GM12801 (cell line): Measurements from ENCODE around the gene OR4D9.

Experiments
- TF ChIP-seq, protein P1 (sequence below): IDR thresholded peaks from one replicate; pipeline ENCODE4 v1.5.1; 2011; ENCODE audit warnings: control low read depth; ENCODE audit not compliant: insufficient read length; ENCODE audit errors: extremely low read depth

The OR4D9 gene

DNA sequence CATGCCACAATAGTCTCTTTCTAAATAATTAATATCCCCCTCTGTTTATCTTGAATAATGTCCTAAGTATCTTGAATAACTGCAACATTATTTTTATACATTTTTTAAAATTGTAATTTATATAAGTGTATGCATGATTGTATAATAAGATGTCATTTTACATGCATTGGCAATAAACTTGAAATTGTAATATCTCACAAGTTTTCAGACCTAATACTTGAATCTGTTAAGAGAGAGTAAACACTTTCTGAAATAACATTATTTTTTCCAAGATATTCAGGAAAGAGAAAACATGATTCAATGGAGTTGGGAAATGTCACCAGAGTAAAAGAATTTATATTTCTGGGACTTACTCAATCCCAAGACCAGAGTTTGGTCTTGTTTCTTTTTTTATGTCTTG lies 8.1 kb upstream of the OR4D9 start, which contains the start of gene OR4D11:
OR4D11 (plus strand) TSS at position 301 of the 400 bp plus-strand sequence; CDS start at position 301, 0 bp downstream.
- TF ChIP-seq, protein P1, sequence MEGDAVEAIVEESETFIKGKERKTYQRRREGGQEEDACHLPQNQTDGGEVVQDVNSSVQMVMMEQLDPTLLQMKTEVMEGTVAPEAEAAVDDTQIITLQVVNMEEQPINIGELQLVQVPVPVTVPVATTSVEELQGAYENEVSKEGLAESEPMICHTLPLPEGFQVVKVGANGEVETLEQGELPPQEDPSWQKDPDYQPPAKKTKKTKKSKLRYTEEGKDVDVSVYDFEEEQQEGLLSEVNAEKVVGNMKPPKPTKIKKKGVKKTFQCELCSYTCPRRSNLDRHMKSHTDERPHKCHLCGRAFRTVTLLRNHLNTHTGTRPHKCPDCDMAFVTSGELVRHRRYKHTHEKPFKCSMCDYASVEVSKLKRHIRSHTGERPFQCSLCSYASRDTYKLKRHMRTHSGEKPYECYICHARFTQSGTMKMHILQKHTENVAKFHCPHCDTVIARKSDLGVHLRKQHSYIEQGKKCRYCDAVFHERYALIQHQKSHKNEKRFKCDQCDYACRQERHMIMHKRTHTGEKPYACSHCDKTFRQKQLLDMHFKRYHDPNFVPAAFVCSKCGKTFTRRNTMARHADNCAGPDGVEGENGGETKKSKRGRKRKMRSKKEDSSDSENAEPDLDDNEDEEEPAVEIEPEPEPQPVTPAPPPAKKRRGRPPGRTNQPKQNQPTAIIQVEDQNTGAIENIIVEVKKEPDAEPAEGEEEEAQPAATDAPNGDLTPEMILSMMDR, result no peak

DNA sequence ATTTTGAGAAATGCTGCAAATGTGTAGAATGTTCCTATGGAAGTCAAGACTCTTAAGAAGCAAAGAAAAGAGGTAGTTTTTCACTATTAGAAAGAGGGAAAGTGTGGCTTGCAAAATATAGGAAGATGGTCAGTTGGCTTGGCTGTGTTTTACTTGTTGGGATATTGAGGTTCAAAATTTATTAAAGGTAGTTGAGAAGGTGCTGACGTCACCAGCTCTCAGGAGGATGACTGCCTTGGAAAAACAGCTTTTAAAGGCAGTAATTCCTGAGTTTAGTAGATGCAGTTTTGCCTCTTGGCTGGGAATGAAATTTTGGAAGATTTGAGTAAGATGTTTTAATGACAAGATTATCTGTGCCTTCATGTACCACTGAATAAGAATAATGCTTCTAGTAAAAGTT lies 336 bp downstream of the OR4D9 start:
- TF ChIP-seq, protein P1, result no peak

DNA sequence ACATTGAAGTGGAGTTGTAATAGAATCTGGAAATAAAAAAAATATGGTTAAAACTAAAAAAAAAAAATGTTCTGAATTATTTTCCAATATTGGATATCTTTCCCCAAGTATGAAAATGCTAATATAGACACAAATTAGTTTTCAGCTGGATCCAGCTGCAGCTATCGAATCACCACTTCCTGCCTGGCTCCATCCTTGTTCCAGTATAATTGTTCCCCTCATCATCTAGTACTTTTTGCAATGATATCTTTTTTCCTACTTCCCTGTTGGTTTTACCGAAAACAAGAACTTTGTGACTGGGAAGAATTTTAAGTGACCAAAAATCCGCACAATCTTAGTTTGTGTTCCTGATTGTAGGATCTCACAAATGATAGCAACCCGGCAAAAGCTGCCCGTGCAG lies 9.4 kb downstream of the OR4D9 start:
- TF ChIP-seq, protein P1, result no peak

DNA sequence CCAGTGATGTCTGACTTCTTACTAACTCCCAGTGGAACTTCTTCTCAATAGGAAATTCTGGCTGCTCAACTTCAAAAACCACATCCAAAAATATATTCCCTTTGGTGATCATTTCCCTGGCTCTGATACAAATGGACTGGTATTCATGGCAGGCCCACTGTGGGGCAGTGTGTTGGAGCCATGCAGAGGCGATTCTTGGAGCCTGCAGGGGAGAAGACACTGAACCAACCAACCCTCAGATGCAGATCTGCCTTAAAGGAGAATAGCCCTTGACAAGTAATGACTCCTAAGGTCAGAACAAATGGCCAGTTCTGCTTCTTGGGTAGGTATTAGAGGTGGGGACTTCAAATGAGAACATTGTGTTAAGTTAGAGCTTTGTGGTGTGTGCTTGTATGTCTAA lies 12.2 kb downstream of the OR4D9 start:
- TF ChIP-seq, protein P1, result no peak

DNA sequence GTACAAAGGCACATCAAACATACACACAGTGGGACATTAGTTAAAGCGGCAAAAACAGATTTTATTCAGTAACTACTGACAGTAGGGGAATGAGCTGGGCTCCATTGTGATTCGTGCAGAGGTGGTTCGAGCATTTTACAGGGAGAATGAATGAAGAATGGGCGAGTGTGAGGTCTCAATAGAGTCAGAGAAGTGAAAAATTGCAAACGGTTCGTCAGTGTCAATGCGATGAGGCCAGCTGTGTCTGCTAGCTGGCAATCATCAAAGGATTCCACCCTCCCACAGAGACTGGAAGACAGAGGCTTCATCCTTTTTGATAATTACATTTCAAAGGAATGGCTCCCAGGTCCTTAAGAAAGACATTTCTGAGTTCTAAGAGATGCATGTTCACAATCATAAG lies 17.4 kb downstream of the OR4D9 start:
- TF ChIP-seq, protein P1, result no peak

DNA sequence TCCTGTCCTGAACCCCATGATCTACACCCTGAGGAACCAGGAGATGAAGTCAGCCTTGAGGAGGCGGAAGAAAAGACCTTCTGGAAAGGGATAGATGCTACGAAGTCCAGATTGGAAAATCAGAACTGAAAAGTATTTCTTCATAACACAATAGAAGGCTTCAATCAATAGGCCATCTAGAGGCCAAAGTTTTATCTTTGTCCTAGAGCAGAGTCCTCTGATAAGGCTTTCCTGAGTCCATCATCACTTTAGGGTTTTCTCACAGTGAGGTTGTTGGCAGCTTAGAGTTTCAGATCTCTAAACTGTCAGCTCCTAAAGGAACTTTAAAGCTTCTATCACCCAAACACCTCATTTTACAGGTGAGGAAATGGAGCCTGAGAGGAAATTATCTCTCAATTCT lies 21.3 kb downstream of the OR4D9 start:
- TF ChIP-seq, protein P1, result no peak

DNA sequence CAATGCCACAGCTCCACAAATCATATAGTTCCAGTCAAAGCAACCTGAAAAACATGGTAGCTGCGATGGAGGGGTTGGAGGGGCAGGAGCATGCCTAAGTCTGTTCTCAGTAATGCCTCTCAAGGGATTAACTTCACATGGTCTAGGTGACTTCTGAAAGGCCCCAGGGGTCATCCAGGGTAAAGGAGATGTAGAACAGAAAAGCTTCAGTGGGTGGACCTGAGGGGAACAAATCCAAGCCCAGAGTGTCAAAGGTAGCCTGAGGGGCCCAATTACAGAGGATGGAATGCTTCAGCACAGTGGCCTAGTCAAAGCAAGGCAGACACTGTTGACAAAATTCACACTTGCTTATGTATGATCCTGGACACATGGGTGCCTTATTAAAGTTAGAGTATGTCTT lies 23.3 kb downstream of the OR4D9 start:
- TF ChIP-seq, protein P1, result no peak
